ENCODE results near the gene PAF1. TPM values are rescaled to one million over a fixed set of nuclear protein-coding genes. Genes with fewer than 3 reads are reported as not detected.

PAF1 gene
- total RNA-seq, 1 donor from 2014 or later: 33.3 TPM

DNA sequence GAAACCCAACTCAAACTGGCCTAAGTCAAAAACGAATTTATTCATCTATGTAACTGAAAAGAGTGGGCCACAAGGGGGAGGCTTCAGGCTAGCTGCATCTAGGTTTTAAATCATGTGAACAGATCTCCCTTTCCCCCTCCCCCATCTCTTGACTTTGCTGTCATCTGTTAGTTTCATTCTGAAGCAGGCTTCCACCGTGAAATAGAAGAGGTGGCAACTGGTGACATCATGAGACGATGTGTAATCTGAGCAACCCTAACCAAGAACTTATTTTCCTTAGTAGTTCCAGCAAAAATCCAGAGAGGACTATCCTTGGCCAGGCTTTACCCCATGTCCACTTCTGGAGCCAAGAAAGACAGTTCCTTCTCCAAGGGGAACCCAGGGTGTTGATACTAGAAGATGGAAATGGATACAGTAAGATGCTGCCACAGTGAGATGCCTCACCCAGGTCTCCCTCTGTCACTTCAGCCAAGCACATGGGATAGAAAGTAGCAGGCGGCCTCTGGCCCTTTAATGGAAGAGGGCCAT, 39.3 kb downstream of the PAF1 start:
- no peak for DNase-seq
- H3K27me3 ChIP-seq: no peaks in the 10 kb centered on the region
- no peak overlapping the region for H3K27ac ChIP-seq
- ATAC-seq: no peak
- H3K9me3 ChIP-seq: no peaks in the 10 kb centered on the region
- H3K4me1 ChIP-seq: no peaks in the 10 kb centered on the region
- H3K36me3 ChIP-seq: peaks cover 63% of the 10 kb centered on the region
- intact Hi-C loops (cut with DNase I): no loop called here
- TF ChIP-seq, protein P1, sequence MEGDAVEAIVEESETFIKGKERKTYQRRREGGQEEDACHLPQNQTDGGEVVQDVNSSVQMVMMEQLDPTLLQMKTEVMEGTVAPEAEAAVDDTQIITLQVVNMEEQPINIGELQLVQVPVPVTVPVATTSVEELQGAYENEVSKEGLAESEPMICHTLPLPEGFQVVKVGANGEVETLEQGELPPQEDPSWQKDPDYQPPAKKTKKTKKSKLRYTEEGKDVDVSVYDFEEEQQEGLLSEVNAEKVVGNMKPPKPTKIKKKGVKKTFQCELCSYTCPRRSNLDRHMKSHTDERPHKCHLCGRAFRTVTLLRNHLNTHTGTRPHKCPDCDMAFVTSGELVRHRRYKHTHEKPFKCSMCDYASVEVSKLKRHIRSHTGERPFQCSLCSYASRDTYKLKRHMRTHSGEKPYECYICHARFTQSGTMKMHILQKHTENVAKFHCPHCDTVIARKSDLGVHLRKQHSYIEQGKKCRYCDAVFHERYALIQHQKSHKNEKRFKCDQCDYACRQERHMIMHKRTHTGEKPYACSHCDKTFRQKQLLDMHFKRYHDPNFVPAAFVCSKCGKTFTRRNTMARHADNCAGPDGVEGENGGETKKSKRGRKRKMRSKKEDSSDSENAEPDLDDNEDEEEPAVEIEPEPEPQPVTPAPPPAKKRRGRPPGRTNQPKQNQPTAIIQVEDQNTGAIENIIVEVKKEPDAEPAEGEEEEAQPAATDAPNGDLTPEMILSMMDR (IDR thresholded peaks at IDR 0.05): no peak
- H3K4me3 ChIP-seq: no peak overlapping the region

DNA sequence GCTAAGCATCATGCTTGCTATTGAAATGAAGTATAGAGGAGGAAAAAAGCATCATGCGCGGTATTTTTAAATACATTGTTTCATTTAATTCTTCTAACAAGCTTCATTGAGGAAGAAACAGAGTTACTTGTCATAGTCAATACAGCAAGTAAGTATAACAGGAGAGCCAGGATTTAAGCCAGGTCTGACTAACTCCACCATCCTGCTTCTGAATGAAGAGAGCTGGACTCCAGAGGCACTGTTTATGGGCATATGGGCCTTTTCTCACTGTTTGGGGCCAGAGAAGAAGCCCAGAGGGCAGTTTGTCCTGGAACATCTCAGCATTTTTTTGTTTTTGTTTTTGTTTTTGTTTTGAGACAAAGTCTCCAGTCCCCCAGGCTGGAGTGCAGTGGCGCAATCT, 40.8 kb downstream of the PAF1 start:
- Histone ChIP-seq H3K27ac (no peak overlapping the region), H3K4me1 (peaks cover 10% of the 10 kb centered on the region), H3K4me3 (no peak overlapping the region), H3K36me3 (peaks cover 48% of the 10 kb centered on the region), H3K27me3 (no peaks in the 10 kb centered on the region), H3K9me3 (no peaks in the 10 kb centered on the region)
- TF ChIP-seq, protein P1 (IDR thresholded peaks at IDR 0.05): no peak
- ATAC-seq: no peak
- intact Hi-C loops (cut with DNase I): no loop called here
- no peak for DNase-seq

GRCh38 chr19:39349326-39349725, 41.6 kb downstream of the PAF1 start:
- Histone ChIP-seq H3K36me3 (peaks cover 40% of the 10 kb centered on the region), H3K27ac (no peak overlapping the region), H3K4me3 (no peak overlapping the region), H3K4me1 (peaks cover 16% of the 10 kb centered on the region), H3K9me3 (no peaks in the 10 kb centered on the region), H3K27me3 (no peaks in the 10 kb centered on the region)
- intact Hi-C loops (cut with DNase I): no loop called here
- DNase-seq (no peak), ATAC-seq (no peak)
- TF ChIP-seq, protein P1 (IDR thresholded peaks at IDR 0.05): no peak

- ATAC-seq (no peak), DNase-seq (no peak)
- Histone ChIP-seq H3K27ac (no peak overlapping the region), H3K9me3 (no peaks in the 10 kb centered on the region), H3K36me3 (peaks cover 22% of the 10 kb centered on the region), H3K4me3 (no peak overlapping the region), H3K4me1 (peaks cover 24% of the 10 kb centered on the region), H3K27me3 (no peaks in the 10 kb centered on the region)
- intact Hi-C loops (cut with DNase I): no loop called here
- TF ChIP-seq, protein P1 (IDR thresholded peaks at IDR 0.05): no peak
Measured at GRCh38 chr19:39347332-39348164, 43.4 kb downstream of the PAF1 start.

- H3K27ac ChIP-seq: no peak overlapping the region
- H3K36me3 ChIP-seq: peaks cover 14% of the 10 kb centered on the region
- H3K27me3 ChIP-seq: no peaks in the 10 kb centered on the region
- H3K4me3 ChIP-seq: no peak overlapping the region
- ATAC-seq (no peak), DNase-seq (no peak)
- peaks cover 29% of the 10 kb centered on the region for H3K4me1 ChIP-seq
- intact Hi-C loops (cut with DNase I): no loop called here
- TF ChIP-seq, protein P1 (IDR thresholded peaks at IDR 0.05): no peak
- H3K9me3 ChIP-seq: no peaks in the 10 kb centered on the region
Measured at GRCh38 chr19:39345956-39346355, 45.0 kb downstream of the PAF1 start.

Measured in upper lobe of right lung (tissue), 1 donor.